ENCODE data around the gene SERPIND1. TPM values are rescaled to one million over a fixed set of nuclear protein-coding genes. Genes with fewer than 3 reads are reported as not detected.

Gene SERPIND1
- total RNA-seq, 1 experiment from 2014 or later, result 1.3 TPM

DNA sequence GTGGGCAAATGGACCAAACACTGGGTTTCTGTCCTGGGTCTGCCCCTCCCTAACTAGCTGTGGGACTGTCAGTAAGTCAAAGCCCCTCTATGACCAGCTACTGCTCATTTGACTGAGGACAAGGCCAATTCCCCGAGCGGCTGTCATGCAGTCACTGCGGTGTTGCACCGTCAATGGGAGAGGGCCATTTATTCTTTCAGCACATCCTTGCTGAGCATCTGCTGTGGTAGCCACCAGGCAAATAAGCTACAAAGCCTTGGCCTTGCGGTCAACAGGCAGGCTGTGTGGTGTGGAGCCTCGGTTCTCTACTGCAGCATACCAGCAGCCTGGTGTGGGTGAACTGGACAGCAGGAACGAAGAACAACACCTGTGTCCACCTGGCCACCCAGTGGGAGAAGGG, 25.8 kb upstream of the SERPIND1 start:
- Mint-ChIP-seq H3K27me3 (ENCODE audit: insufficient read depth, unreplicated experiment) (no peaks in the 10 kb centered on the region), H3K36me3 (ENCODE audit: insufficient read depth, unreplicated experiment) (peaks cover 12% of the 10 kb centered on the region)
- BruUV-seq (replicated peaks), result no TSS peak

GRCh38 chr22:20748731-20749428, 25.0 kb upstream of the SERPIND1 start:
- intact Hi-C loops (cut with micrococcal nuclease; ENCODE audit: unreplicated experiment), result no loop called here
- Mint-ChIP-seq H3K9me3 (ENCODE audit: unreplicated experiment) (no peaks in the 10 kb centered on the region), H3K27ac (ENCODE audit: unreplicated experiment) (no peak overlapping the region), H3K4me3 (ENCODE audit: unreplicated experiment) (no peak overlapping the region), H3K36me3 (ENCODE audit: insufficient read depth, unreplicated experiment) (peaks cover 8% of the 10 kb centered on the region), H3K4me1 (ENCODE audit: low read depth, unreplicated experiment) (no peaks in the 10 kb centered on the region), H3K27me3 (ENCODE audit: insufficient read depth, unreplicated experiment) (no peaks in the 10 kb centered on the region)
- no peaks in the 10 kb centered on the region for H3K4me1 ChIP-seq
- TF ChIP-seq CTCF (IDR thresholded peaks at IDR 0.05; ENCODE audit: insufficient read depth in 1 of 2, low read depth in 1 of 2, low read length in 1 of 2, severe bottlenecking in 1 of 2, unreplicated experiment in 1 of 2), result no peak
- no peak overlapping the region for H3K4me3 ChIP-seq (ENCODE audit: low read depth, low read length)
- DNase-seq, result no peak
- peaks cover 3% of the 10 kb centered on the region for H3K36me3 ChIP-seq (ENCODE audit: control insufficient read depth, insufficient read depth, low read length)
- H3K9me3 ChIP-seq, result no peaks in the 10 kb centered on the region
- no peaks in the 10 kb centered on the region for H3K27me3 ChIP-seq (replicated peaks; ENCODE audit: control insufficient read depth, insufficient read depth, low read length)
- BruUV-seq (replicated peaks), result no TSS peak
- POLR2A ChIA-PET, result no interaction called here
- CTCF ChIA-PET, result no interaction called here

More for the DNA sequence above, 25.8 kb upstream of the SERPIND1 start:
- H3K4me3 ChIP-seq (ENCODE audit: low read depth, low read length), result no peak overlapping the region
- intact Hi-C loops (cut with micrococcal nuclease; ENCODE audit: unreplicated experiment), result no loop called here
- Mint-ChIP-seq H3K4me1 (ENCODE audit: low read depth, unreplicated experiment) (no peaks in the 10 kb centered on the region), H3K27ac (ENCODE audit: unreplicated experiment) (no peak overlapping the region), H3K4me3 (ENCODE audit: unreplicated experiment) (no peak overlapping the region), H3K9me3 (ENCODE audit: unreplicated experiment) (no peaks in the 10 kb centered on the region)
- H3K4me1 ChIP-seq, result no peaks in the 10 kb centered on the region
- ChIA-PET POLR2A (no interaction called here), CTCF (no interaction called here)
- no peaks in the 10 kb centered on the region for H3K27me3 ChIP-seq (replicated peaks; ENCODE audit: control insufficient read depth, insufficient read depth, low read length)
- no peaks in the 10 kb centered on the region for H3K9me3 ChIP-seq
- peaks cover 3% of the 10 kb centered on the region for H3K36me3 ChIP-seq (ENCODE audit: control insufficient read depth, insufficient read depth, low read length)
- TF ChIP-seq CTCF (IDR thresholded peaks at IDR 0.05; ENCODE audit: insufficient read depth in 1 of 2, low read depth in 1 of 2, low read length in 1 of 2, severe bottlenecking in 1 of 2, unreplicated experiment in 1 of 2), result no peak
- no peak for DNase-seq

DNA sequence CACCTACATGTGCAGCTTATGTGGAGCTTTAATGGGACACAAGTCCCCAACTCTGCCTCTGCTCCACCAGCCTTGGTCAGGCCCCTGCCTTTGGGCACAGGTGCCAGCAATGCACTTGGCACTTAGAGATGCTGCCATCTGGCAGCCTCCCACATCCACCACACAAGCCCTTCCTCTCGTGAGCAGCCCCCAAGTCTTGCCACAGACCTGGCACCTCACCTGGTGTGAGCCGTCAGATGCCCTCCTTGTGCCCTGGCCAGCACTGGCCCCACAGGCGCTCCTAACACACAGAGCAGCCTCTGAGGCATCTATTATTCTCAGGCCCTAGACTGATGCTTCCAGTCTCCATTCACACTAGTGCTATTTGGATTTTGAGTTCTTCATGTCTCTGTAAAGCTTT, 24.5 kb upstream of the SERPIND1 start:
- H3K9me3 Mint-ChIP-seq (ENCODE audit: unreplicated experiment), result no peaks in the 10 kb centered on the region
- Histone ChIP-seq H3K27me3 (replicated peaks; ENCODE audit: control insufficient read depth, insufficient read depth, low read length) (no peaks in the 10 kb centered on the region), H3K36me3 (ENCODE audit: control insufficient read depth, insufficient read depth, low read length) (peaks cover 3% of the 10 kb centered on the region), H3K9me3 (no peaks in the 10 kb centered on the region), H3K4me3 (ENCODE audit: low read depth, low read length) (no peak overlapping the region), H3K4me1 (no peaks in the 10 kb centered on the region)
- CTCF ChIA-PET, result no interaction called here
- POLR2A ChIA-PET, result no interaction called here
- H3K27ac Mint-ChIP-seq (ENCODE audit: unreplicated experiment), result no peak overlapping the region
- DNase-seq, result no peak
- intact Hi-C loops (cut with micrococcal nuclease; ENCODE audit: unreplicated experiment), result no loop called here
- H3K36me3 Mint-ChIP-seq (ENCODE audit: insufficient read depth, unreplicated experiment), result peaks cover 9% of the 10 kb centered on the region
- no peak for TF ChIP-seq CTCF (IDR thresholded peaks at IDR 0.05; ENCODE audit: insufficient read depth in 1 of 2, low read depth in 1 of 2, low read length in 1 of 2, severe bottlenecking in 1 of 2, unreplicated experiment in 1 of 2)
- no peaks in the 10 kb centered on the region for H3K27me3 Mint-ChIP-seq (ENCODE audit: insufficient read depth, unreplicated experiment)
- BruUV-seq (replicated peaks), result no TSS peak
- H3K4me1 Mint-ChIP-seq (ENCODE audit: low read depth, unreplicated experiment), result no peaks in the 10 kb centered on the region
- H3K4me3 Mint-ChIP-seq (ENCODE audit: unreplicated experiment), result no peak overlapping the region
